Colonic mucosa (tissue), 4 donors: ENCODE measurements around the gene ALB. TPM values are rescaled to one million over a fixed set of nuclear protein-coding genes. Genes with fewer than 3 reads are reported as not detected.

Experiments used
- DNase-seq: peaks from one replicate; pipeline ENCODE4 v3.0.0-alpha.2; 2020
- H3K27ac ChIP-seq: fragments of 200-600 bp; one replicate; pipeline ENCODE4 v1.8.0; 2021
- H3K27me3 ChIP-seq: fragments of 200-600 bp; one replicate; pipeline ENCODE4 v1.8.0; 2021
- H3K36me3 ChIP-seq: fragments of 200-600 bp; one replicate; pipeline ENCODE4 v1.8.0; 2021
- H3K4me1 ChIP-seq: fragments of 200-600 bp; one replicate; pipeline ENCODE4 v1.8.0; 2021; ENCODE audit warnings: mild to moderate bottlenecking
- H3K4me3 ChIP-seq: fragments of 200-600 bp; one replicate; pipeline ENCODE4 v1.8.0; 2021
- H3K9ac ChIP-seq, 2 donors: one replicate each; pipeline ENCODE4 v1.7.0; 2013; ENCODE audit warnings: control low read depth in 2 of 2, low read depth in 2 of 2, low read length in 2 of 2
- H3K9me3 ChIP-seq: fragments of 200-600 bp; one replicate; pipeline ENCODE4 v1.8.0; 2021
- intact Hi-C: fragments of 100-400 bp; cut with DNase I; formaldehyde crosslinking; loops from one replicate; pipeline ENCODE4 v1.14.1; 2022
- total RNA-seq, 2 donors: library from RNA; stranded (reverse); fragmentation: NEBNext Ultra II Directional in 1 of 2; extraction: Animal tissue kit (Norgen Biotek cat#: 25700) in 1 of 2; gene quantifications; one replicate each; pipeline ENCODE4 v1.2.1, GENCODE V29; 2021
- TF ChIP-seq, protein P1 (sequence below): fragments of 200-600 bp; IDR thresholded peaks from one replicate; pipeline ENCODE4 v1.8.0; 2022; ENCODE audit warnings: antibody characterized with exemption, mild to moderate bottlenecking
- donor health status: healthy.
- donor health status: DM: no; HTN: no; CAD: no.
- donor health status: DM: no; HTN: no; CAD: no.

The ALB gene
- total RNA-seq, 2 donors from 2014 or later: 3.2 to 65.4 TPM

DNA sequence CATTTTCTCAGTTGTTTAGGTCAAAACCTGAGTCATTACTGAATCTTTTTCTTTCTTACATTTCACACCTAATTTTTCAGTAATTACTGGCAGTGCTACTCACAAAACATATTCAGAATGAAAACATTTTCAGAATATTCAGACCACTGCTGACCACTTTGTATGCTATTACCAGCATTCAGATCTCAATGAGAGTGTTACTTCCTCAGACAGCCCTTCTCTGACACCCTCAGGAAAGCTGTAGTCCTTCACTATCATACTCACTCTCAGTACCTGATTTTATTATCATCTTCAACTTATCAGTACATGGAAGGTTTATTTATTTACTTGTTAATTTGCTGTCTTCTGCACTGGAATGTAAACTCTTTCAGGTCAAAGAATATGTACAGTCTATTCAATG lies 12.3 kb upstream of the ALB start:
- H3K9ac ChIP-seq: no peak overlapping the region
- intact Hi-C loops: no loop called here
- no peak for DNase-seq

DNA sequence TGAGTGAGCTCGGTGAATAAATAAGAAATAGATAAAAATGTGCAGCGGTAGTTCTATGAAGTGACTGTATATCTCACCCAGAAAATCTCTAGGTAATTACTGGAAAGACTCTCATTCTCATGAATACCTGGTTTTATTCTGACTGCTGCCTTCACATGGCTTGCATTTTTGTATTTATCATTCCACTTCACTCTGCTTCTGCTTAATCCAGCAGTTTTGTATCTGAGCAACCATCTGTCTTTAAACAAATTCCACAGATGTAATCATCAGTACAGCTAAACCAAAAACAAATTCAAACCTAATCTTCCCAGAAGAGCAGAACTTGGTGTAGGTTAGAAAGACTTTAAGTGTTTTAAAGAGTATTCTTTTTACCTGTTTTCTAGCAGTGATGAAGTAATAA lies 11.2 kb upstream of the ALB start:
- Histone ChIP-seq H3K4me3 (no peak overlapping the region), H3K36me3 (no peaks in the 10 kb centered on the region), H3K9me3 (no peaks in the 10 kb centered on the region), H3K4me1 (no peaks in the 10 kb centered on the region), H3K27me3 (no peaks in the 10 kb centered on the region), H3K27ac (no peak overlapping the region), H3K9ac (no peak overlapping the region)
- TF ChIP-seq, protein P1, sequence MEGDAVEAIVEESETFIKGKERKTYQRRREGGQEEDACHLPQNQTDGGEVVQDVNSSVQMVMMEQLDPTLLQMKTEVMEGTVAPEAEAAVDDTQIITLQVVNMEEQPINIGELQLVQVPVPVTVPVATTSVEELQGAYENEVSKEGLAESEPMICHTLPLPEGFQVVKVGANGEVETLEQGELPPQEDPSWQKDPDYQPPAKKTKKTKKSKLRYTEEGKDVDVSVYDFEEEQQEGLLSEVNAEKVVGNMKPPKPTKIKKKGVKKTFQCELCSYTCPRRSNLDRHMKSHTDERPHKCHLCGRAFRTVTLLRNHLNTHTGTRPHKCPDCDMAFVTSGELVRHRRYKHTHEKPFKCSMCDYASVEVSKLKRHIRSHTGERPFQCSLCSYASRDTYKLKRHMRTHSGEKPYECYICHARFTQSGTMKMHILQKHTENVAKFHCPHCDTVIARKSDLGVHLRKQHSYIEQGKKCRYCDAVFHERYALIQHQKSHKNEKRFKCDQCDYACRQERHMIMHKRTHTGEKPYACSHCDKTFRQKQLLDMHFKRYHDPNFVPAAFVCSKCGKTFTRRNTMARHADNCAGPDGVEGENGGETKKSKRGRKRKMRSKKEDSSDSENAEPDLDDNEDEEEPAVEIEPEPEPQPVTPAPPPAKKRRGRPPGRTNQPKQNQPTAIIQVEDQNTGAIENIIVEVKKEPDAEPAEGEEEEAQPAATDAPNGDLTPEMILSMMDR: no peak
- intact Hi-C loops: no loop called here
- DNase-seq: no peak

More for the DNA sequence above, 12.3 kb upstream of the ALB start:
- H3K4me3 ChIP-seq: no peak overlapping the region
- H3K27me3 ChIP-seq: no peaks in the 10 kb centered on the region
- TF ChIP-seq, protein P1: no peak
- no peaks in the 10 kb centered on the region for H3K36me3 ChIP-seq
- no peaks in the 10 kb centered on the region for H3K9me3 ChIP-seq
- no peak overlapping the region for H3K27ac ChIP-seq
- H3K4me1 ChIP-seq: no peaks in the 10 kb centered on the region

DNA sequence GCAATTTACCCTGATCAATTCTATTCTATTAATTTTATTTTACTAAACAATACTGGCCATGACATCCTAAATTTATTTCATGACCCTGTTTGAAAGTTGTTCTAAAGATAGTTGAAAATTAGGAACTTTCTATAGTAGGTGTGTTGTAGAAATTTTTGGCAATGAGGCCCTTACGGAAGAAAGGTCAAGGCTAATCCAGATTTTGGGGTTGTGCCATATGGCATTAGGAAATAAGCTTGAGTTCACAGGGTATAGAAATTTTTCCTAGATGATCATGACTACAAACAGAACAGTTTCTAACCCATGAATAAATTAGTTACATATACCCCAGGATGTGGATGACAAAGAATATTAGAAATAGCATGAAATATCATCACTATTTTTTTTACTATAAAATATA lies 7.8 kb upstream of the ALB start:
- Histone ChIP-seq H3K4me3 (no peak overlapping the region), H3K36me3 (no peaks in the 10 kb centered on the region), H3K9me3 (no peaks in the 10 kb centered on the region), H3K27me3 (no peaks in the 10 kb centered on the region), H3K27ac (no peak overlapping the region), H3K9ac (no peak overlapping the region), H3K4me1 (no peaks in the 10 kb centered on the region)
- intact Hi-C loops: no loop called here
- TF ChIP-seq, protein P1: no peak
- DNase-seq: no peak

DNA sequence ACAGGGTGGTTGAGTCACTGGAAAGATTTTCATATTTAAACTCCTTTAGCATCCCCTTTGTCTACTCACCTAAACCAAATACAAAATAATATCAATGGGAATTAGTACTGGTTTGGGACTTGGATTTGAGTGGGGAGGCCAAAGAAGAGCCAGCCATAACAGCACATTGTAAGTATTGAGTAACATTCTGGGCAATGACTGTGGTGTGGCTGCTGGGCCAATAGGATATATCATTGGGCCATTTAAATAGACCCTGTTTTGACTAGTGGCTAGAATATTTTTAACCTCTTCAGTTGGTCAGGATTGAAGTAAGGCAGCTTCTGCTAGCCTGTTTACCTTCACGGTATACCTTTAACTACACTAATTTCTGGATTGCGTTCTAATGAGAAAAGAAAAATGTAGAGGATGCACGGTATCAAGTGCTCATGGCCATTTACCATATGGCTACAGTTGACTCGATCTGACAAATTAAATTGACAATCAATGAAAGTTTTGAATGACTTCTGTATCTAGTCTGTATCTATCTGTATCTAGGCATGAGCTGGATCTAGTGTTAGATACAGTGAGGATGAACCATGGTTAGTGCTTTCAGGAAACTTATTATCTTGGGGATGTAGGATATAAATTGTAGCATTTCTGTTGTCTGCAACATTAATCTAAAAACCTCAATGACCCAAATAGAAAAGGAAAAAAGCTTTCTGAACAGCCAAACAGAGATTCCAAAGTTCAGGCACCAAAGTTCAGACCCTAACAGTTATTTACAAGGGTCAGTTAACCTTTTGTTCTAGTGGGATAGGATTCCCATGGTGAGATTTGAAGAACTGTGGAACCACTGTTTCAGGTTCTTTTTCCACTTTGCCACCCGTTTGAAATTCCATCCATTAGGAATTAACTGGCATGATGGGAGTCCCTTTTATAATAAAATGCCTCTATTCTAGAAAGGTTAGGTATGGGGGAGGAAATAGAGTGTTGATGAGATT lies 6.8 kb upstream of the ALB start:
- H3K4me3 ChIP-seq: no peak overlapping the region
- H3K36me3 ChIP-seq: no peaks in the 10 kb centered on the region
- H3K4me1 ChIP-seq: no peaks in the 10 kb centered on the region
- TF ChIP-seq, protein P1: no peak
- H3K27me3 ChIP-seq: no peaks in the 10 kb centered on the region
- intact Hi-C loops: no loop called here
- DNase-seq: no peak
- no peak overlapping the region for H3K9ac ChIP-seq
- no peaks in the 10 kb centered on the region for H3K9me3 ChIP-seq
- H3K27ac ChIP-seq: no peak overlapping the region

DNA sequence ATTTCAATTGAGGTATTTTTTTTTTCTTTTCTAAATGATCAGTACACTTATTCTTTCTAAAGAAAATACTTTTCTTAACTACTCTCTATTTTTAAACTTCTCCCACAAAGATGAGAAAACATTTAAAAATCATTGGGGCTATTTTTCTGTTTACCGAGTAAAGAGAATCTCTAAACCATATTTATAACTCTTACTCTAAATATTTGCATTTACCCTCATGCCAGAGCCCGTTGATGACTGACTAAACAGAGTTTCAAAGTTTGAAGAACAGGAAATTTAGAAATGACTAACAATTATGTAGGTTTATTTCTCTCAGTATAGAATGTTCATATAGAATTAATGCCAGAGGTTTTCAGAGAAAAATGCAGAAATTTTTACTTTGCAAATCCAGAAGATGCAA lies 2.7 kb upstream of the ALB start:
- TF ChIP-seq, protein P1: no peak
- H3K27me3 ChIP-seq: no peaks in the 10 kb centered on the region
- no peak overlapping the region for H3K27ac ChIP-seq
- H3K4me3 ChIP-seq: no peak overlapping the region
- no peaks in the 10 kb centered on the region for H3K9me3 ChIP-seq
- DNase-seq: no peak
- no peaks in the 10 kb centered on the region for H3K4me1 ChIP-seq
- no peaks in the 10 kb centered on the region for H3K36me3 ChIP-seq
- intact Hi-C loops: no loop called here
- no peak overlapping the region for H3K9ac ChIP-seq
